Measurements from ENCODE around the gene CDC14A.

The CDC14A gene

GRCh38 chr1:100544791-100545190 is 192.5 kb downstream of the CDC14A start:
- no peak for DNase-seq (ENCODE audit: low read depth)
- no peak overlapping the region for H3K4me3 ChIP-seq (replicated peaks; ENCODE audit: low read depth, low read length)
- TF ChIP-seq CTCF (IDR thresholded peaks at IDR 0.05; ENCODE audit: low read length, missing control alignments) = no peak

GRCh38 chr1:100545855-100546254 is 193.5 kb downstream of the CDC14A start:
- H3K4me3 ChIP-seq (replicated peaks; ENCODE audit: low read depth, low read length) = no peak overlapping the region
- DNase-seq (ENCODE audit: low read depth) = no peak
- no peak for TF ChIP-seq CTCF (IDR thresholded peaks at IDR 0.05; ENCODE audit: low read length, missing control alignments)

GRCh38 chr1:100552031-100552430 is 199.7 kb downstream of the CDC14A start:
- no peak overlapping the region for H3K4me3 ChIP-seq (replicated peaks; ENCODE audit: low read depth, low read length)
- DNase-seq (ENCODE audit: low read depth) = no peak
- no peak for TF ChIP-seq CTCF (IDR thresholded peaks at IDR 0.05; ENCODE audit: low read length, missing control alignments)

- no peak for TF ChIP-seq CTCF (IDR thresholded peaks at IDR 0.05; ENCODE audit: low read length, missing control alignments)
- H3K4me3 ChIP-seq (replicated peaks; ENCODE audit: low read depth, low read length) = no peak overlapping the region
- no peak for DNase-seq (ENCODE audit: low read depth)
Observed at GRCh38 chr1:100552922-100553321, 200.6 kb downstream of the CDC14A start.

- H3K4me3 ChIP-seq (replicated peaks; ENCODE audit: low read depth, low read length) = no peak overlapping the region
- no peak for TF ChIP-seq CTCF (IDR thresholded peaks at IDR 0.05; ENCODE audit: low read length, missing control alignments)
- DNase-seq (ENCODE audit: low read depth) = no peak
Observed at GRCh38 chr1:100556181-100556580, 203.9 kb downstream of the CDC14A start.

- no peak for DNase-seq (ENCODE audit: low read depth)
- TF ChIP-seq CTCF (IDR thresholded peaks at IDR 0.05; ENCODE audit: low read length, missing control alignments) = no peak
- no peak overlapping the region for H3K4me3 ChIP-seq (replicated peaks; ENCODE audit: low read depth, low read length)
Observed at GRCh38 chr1:100556925-100557605, 204.8 kb downstream of the CDC14A start.

GRCh38 chr1:100557606-100557953 is 205.3 kb downstream of the CDC14A start:
- DNase-seq (ENCODE audit: low read depth) = no peak
- no peak for TF ChIP-seq CTCF (IDR thresholded peaks at IDR 0.05; ENCODE audit: low read length, missing control alignments)
- no peak overlapping the region for H3K4me3 ChIP-seq (replicated peaks; ENCODE audit: low read depth, low read length)
